Measurements from ENCODE around the gene AIFM2.
"Not testable (repeated sequence)": the region's sequence is repeated elsewhere in the genome, so short reads cannot be mapped to it uniquely, and the experiment has no call there.

Gene AIFM2

DNA sequence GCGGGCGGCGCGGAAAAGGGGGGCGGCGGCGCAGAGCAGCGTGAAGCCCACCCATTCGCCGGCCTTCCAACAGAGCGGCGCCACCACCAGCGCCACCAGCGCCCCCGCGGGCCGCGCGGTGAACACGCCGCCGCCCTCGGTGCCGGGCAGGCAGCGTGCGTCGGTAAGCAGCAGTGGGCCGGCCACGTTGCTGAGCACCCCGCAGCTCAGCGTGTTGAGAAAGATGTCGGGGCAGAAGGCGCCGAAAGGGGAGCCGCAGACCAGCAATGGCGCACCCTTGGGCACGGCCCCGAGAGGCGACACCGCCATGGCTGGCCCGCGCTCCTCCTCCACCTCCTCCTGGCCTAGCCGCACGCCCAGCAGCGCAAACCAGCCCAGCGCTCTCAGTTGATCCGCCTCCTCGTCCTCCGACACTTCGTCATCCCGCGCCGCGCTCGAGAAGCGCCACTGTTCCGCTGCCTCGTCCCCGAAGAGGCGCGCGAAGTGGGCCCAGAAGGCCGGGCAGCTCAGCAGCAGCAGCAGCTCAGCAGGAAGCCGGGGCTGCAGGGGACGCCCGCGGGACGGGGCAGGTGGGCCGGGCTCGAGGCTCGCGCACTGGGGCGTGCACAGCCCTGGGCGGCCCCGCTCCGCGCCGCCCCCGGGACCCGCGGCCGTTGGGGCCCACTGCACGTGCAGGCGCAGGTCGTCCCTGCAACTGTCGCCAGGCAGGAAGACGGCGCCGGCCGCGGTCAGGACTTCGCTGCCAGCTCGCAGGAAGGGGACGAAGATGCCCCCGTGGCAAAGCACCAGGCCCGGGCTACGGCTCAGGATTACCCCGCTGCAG is 13.3 kb upstream of the AIFM2 start:
- peak; percentile 15 to 50 for DNase-seq

DNA sequence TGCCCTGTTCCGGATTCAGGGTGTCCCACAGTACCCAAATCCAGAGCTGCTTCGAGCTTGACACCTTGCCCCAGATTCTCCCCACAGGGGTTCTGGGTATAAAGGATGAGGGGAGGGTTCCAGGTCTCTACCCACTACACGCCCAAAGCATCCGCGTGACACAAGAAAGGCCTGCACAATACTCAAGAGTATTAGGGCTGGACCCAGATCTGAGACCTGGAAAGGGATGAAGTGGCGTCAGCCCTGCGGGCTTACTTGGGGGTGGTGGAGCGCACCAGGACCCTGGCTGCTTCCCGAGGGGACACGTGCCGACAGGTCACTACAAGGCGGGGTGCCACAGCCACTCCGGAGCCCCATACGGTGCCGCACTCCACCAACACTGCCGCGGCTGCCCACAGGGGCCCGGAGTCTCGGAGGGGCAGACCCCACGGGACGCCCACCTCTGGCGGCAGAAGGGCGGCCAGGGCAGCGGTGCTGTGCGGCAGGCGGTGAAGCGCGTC is 12.6 kb upstream of the AIFM2 start:
- DNase-seq: no peak

DNA sequence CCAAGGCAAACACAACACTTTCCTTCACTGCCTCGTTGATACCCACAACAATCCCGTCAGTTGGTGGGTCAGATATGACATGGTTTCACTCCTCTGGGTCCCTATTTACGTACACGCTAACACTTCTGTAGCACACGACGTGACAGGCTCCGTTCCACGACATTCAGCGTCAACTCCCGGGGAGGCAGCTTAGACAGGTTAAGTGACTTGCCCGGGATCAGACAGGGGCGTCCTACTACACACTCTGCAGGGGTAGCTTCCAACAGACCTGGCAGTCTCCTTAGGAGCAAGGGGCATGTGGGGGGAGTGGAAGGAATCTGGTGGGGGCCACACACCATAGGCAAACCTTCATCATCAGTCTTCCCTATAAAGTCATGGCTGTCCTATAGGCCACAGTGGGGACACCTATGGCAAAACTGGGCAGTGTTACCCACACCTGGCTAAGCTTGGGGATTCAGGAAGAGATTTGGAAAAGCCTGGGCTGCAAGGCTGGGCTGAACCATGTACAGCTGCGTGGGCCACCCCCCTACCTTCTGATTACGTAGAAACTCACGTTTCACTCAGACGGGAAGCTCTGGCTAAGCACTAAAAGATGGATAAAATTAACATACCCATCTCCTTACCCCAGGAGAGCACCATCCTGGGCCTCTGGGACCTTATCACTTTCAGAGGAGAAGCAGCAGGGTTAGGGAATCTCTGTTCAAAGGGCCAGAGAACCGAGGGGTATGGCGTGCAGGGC is 11.9 kb upstream of the AIFM2 start:
- no peak for DNase-seq

DNA sequence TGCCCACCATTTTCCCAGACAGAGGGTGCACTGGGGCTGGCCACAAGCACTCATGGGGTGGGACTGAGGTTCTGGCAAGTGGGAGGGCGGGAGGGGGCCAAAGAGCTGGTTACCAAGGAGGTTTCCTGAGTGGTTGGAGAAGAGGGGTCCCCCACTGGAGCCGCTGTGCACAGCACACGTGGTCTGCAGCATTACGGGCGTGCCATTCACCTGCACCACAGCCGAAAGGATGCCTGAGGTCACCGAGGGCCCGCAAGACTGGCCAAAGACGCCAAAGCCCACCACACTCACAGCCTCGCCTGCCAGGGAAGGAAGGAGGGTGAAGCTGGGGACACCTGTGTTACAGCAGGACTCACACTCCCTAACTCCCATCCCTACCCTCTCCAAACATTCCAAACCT is 9.9 kb upstream of the AIFM2 start:
- no peak for DNase-seq

DNA sequence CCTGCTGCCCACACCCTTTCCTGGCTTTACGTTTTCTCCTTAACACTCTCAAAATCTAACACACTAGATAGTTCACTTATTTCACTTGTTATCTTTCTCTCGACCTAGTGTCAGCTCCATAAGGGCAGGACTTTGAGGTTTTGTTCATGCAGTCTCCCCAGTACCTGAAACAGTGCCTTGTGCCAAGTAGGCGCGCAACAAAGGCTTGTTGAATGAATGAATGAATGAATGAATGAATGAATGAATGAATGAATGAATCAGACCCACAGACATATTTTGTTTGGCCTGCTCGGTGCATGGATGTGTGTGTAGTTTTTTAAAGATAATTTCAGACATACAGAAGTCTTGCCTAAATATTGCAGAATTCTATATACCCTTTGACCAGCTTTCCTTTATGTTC is 7.7 kb upstream of the AIFM2 start:
- no peak for DNase-seq

DNA sequence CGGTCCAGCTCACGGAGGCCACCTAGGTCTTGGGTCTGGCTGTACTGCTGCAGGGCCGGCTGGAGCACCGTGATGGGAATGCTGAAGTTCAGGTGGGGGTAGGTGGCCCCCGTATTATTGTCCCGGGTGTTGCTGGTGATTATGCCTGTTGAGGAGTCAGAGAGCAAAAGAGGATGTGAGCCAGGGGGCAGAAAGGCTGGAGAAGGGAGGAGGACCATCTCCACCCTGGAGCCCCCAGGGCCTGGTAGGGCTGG is 7.3 kb upstream of the AIFM2 start:
- DNase-seq: no peak

DNA sequence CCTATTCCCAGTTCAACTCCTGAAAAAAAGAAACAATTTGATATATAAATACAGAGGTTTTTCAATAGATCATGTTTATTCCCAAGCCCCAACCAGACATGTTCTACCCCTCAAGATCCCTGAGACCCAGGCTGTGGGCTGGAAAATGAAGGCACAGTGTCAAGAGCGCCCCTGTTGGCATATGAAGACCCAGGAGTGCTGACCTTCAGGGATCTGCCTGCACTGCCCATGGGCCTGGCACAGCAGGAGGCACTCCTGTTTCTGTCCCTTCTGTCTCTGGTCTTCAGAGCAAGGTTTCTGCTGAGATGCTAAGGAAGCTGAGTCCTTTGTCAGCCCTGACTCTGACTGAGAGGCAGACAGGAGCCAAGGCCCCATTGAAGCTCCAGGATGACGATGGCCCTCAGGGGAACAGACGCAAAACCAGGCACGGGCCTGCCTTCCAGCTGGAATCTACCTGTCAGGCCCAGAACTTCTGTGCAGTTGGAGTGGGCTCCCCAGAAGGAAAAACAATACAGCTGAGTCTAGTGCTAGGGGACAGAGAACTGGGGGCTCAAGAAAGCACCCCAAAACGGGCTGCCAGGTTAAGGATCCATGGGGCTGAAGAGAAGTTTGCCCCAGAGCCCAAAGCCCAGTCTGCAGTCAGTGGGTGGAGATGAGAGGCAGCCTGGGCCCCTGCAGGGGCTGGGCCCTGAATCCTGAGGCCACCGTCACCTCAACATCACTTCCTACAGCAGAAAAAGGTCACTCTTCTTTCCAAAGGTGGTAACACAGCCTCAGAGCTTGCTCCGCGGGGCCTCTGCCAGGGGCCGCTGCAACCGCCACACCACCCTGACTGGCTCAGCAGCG is 6.7 kb upstream of the AIFM2 start:
- DNase-seq: no peak

DNA sequence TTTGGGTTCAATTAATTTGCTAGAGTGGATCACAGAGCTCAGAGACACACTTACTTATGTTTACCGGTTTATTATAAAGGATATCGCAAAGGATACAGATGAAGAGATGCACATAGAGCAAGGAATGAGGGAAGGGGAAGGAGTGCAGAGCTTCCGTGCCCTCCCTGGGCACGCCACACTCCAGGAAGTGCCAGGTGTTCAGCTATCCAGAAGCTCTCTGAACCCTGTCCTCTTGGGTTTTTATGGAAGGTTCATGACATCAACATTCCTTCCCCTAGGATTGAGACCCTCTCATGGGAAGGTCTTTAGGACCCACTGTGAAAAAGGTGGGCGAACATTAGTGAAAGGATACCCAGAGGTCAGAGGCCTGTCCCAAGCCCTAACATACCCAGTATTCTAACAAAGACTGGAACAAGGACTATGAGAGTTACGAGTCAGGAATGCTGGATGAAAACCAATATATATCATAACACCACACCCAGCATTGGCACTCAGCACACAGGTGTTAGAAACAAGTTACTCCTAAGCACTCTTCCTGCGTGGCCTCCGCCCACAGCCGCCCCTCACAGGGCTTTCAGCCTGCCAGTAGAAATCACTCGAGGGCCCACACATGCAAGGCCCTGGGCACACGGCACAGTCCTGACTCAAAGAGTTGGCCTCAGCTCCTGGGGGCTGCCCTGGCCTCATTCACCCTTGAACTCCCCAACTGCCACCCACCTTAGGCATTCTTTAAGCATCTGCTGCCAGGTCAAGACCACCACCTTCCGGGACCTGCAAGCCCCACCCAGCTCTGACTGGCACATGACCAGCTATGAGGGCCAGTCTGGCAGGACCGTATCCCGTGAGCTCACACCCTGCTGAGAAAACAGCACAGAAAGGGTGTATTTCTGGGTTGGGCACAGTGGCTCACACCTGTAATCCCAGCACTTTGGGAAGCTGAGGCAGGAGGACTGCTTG is 5.6 kb upstream of the AIFM2 start:
- DNase-seq: no peak

DNA sequence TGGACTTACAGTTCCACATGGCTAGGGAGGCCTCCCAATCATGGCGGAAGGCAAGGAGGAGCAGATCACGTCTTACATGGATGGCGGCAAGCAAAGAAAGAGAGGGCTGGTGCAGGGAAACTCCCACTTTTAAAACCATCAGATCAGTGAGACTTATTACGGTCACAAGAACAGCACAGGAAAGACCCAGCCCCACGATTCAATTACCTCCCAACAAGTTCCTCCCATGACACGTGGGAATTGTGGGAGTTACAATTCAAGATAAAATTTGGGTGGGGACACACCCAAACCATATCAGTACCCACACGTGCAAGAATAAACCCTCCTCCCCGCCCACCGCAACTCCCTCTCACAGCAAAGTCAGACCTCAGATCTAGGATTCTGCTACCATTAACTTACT is 4.5 kb upstream of the AIFM2 start:
- no peak for DNase-seq

DNA sequence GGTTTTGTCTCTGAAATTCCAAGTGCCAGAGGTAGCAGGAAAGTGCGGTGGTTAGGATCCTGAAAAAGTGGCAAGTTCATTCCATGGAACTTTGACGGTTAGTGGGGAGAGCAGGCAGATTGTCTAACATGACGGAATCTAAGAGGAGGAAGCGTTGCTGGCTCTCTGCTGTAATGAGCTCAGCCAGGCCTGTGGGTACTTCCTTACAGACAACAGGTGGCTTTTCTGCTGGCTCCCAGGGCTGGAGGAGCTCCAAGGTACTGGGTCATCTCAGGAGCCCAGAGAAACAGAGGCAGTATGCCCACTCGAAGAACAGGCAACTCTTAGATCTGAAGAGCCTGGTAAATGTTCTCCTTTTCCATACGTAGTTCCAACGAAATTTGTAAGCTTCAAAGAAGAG is 3.1 kb upstream of the AIFM2 start:
- DNase-seq: no peak

DNA sequence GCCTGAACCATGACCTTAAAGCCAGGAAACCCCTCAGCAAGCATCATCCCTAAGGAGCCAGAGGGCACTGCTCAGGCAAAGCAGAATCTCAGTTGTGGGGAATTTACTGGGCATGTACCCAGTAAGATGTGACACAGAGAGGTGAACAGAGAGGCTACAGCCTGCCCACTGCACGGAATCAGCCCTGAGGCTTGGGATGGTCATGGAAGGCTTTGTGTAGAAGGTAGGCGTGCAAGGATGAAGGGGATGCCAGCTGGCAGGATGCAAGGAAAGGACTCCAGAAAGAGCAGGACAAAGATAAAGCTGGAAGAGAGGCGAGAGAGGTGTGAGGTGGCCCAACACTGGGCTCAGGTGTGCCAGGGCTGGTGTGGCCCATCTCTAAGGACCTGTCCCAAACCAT is 2.4 kb upstream of the AIFM2 start:
- no peak for DNase-seq

DNA sequence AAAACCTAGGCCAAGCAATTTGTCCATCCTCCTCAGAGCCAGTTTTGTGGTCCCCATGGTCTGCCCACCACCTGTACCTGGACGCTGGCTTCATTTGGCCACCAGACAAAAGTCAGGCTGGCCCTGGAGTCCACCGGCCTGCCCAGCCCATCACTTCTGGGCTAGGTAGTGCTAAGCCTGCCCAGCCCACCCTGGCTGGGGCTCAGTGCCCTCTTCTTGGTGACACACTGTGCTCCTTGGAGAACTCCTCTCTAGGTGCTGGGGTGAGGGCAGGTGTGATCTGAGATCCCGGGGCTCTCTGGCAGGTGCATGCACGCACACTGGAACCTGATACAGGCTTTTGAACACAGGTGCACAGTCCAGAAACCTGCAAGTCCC is 1.1 kb downstream of the AIFM2 start:
- no peak for DNase-seq

DNA sequence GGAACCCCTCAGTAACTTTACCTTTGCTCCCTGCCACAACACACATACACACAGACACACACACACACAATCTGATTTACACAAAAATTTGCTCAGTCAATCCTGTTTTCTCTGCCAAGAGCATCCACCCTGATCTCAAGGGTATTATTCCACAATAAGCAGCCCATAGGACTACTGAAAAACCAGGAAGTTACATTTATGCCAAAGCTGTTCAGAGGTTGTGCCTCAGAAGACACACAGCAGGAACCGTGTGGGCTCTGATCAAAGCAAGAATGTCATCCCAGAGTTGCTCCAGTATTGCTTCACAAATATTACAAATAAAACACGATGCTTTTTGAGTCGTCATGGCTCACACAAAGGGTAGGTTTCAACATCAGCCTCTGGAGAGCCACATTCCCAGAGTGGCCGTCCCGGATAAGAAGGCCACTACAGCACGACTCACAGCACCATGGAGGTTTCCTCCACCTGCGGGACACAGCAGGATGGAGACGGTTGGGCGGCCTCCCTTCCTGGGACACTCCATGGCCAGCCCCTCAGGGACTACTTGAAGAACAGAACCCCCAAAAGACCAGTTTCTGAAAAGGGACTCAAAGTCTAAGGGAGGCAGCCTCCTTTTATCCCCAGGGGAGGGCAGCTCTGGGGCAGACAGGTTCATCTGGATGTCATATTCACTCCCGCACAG is 1.6 kb downstream of the AIFM2 start:
- no peak for DNase-seq

DNA sequence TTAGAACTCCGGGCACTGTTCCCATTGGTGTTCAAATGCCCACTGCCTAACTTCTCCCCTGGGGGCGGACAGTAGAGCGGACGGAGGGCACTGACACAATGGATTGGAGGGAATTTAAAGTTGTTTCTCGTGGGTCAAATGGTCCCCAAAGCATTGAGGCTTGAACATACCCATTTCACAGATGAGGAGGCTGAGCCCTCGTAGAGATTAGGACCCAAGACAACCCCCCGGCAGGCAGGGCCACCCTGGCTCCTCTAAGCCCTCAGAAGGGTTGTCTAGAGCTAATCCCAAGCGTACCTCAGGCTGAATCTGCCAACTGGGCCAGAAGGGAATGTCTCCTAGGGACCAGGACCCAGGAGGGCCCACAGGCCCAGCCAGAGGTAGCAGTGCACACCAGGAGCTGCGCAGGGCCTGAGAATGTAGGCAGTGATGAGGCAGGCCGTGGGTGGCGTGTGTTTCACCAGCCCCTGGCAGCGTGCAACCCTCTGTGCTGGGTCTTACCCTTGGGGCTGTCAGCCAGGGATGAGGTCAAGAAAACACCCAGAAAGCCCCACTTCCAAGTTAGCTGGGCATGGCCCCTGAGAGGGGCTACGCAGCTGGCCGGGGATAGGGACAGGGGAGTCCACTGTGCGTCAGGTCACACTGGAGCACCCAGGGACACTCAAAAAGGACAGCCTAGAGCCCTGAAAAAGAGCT is 5.8 kb downstream of the AIFM2 start:
- no peak for DNase-seq

DNA sequence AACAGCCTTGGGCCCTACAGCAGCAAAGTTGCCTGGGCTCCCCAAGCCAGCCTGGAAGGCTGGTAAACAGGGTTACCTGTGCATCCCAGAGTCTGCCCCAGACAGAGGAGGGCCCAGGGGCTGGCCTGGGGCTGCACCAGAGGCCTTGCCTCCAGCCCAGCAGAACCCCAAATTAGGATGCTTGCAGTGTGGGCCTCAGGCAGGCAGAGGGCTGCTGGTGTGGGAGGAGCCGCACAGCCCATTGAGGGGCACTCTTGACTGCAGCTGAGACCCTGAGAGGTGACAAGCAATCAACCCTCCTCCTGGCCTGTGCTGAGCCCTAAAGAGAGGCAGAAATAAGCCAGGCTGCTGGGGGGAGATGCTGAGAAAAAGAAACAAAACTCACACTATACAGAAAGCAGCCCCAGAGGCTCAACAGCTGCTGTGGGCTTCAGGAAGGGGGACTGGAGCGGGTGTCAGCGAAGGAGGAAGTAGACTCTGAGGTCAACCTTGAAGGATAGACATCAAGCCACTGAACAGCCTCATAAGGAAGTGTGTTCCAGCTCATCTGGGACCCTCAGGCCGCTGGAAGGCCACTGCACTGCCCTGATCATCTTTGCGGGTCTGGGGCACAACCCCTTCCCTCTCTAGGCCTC is 6.6 kb downstream of the AIFM2 start:
- DNase-seq: no peak

DNA sequence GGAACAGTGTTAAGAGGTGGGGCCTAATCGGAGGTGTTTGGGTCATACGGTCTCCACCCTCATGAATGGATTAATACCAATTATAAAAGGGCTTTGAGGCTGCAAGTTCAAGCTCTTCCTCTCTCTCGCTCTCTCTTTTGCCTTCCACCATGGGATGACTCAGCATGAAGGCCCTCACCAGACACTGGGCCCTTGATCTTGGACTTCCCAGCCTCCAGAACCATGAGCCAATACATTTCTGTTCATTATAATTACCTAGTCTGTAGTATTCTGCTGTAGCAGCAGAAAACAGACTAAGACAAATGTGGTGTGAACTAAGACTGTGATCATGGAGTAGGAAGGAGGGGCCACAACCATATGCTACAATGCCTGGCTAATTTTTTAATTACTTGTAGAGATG is 7.7 kb downstream of the AIFM2 start:
- DNase-seq: no peak

DNA sequence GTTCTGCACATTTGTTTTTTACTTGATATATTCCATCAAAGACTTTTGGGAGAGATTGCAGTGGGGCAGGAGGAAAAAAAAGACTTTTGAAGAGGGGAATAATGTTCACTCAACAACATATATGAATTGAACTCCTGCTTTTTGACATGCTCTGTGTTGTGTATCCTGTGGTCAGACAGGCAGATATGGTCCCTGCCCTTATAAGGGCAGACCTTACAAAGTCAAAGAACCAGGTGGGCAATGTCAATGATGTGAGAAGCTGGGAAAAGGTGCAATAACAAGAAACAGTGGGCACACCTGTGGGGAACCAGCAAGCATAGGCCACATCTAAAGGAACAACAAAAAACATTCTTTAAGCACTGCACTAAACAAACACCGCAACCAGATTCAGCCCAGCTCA is 8.2 kb downstream of the AIFM2 start:
- no peak for DNase-seq

DNA sequence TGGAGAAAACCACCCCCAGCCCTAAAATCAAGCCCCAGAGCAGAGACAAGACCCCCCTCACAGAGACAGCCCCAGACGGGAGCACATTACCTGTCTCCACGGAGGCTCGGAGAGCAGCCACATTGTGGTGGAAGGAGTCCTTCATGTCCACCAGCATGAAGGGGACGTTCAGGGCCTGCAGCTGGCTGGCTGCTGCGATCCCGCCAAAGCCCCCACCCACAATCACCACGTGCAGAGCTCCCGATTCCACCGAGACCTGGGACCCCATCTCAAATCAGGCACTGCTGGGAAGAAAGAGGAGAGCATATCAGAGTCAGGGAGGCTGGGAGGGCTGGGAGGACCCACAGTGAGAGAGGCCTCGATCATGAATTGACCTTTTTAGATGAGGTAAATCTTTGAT is 8.8 kb downstream of the AIFM2 start:
- DNase-seq: no peak

DNA sequence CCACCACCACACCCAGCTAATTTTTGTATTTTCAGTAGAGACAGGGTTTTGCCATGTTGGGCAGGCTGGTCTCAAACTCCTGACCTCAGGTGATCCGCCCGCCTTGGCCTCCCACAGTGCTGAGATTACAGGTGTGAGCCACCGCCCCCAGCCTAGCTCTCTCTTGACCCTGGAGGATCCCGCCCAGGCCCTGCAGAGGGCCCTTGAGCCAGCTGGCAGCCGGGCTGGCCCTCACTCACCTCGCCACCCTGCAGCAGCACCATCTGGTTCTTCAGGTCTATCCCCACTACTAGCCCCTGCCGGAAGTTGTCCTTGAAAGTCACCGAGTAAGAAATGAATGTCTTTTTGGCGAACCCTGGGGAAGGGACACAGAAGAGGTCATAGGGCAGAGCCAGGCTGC is 9.5 kb downstream of the AIFM2 start:
- not testable (repeated sequence) for DNase-seq

DNA sequence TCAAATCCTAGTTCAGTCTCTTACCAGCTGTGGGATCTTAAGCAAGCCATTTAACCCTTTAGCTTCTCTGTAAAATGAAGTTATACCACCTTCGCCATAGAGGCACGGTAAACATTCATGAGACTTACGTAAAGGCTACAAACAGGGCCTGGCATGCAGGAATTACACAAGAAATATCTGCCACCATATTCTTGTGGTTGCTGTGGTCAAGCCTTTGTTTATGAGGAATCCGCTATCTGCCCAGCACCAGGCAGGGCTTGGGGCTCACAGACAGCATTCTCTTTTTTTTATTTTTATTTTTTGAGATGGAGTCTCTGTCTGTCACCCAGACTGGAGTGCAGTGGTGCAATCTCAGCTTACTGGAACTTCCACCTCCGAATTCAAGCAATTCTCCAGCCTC is 9.9 kb downstream of the AIFM2 start:
- DNase-seq: no peak

Measured in NCI-H2081 (cell line).